SHP77 (cell line): Measurements from ENCODE around the gene ERFL.

Experiments used
- DNase-seq, 2 experiments: peaks; one replicate each; lab custom pipeline; 2025; lab: John Stamatoyannopoulos, UW

The ERFL gene

GRCh38 chr19:41897820-41898219, 30.4 kb downstream of the ERFL start:
- no peak for DNase-seq

DNA sequence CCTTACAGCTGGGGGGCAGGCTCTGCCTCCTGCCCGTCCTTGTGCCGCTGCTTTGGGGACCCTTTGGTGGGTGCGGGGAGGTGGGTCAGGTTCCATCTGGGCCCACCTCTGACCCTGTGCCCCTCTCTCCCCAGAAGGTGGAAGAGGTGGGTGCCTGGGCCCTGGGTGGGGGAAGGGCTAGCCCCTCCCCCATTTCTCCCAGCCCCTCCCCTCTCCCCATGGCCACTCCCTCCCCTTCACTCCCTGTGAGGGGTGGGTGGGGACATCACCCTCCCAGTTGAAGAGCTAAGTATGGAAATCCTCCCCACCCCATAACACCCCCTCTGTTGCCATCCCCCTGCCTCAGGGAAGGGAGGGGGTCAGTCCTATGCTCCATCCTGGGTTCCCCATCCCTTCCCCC, 31.1 kb downstream of the ERFL start:
- no peak for DNase-seq

DNA sequence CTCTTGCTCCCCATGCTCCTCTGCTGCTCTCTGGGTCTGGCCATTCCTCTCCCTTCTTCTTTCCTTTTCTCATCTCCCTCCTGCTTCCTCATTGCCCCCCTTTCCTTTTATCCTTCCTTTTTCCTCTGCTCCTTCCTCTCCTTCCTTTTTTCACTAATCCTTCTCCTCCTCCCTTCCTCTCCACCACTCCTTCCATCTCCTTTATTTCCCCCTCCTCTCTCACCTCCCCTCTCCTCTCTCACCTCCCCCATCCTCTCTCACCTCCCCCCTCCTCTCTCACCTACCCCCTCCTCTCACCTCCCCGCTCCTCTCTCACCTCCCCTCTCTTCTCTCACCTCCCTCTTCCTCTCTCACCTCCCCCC, 31.7 kb downstream of the ERFL start:
- DNase-seq, result no peak

- DNase-seq, result no peak
Measured at GRCh38 chr19:41895745-41896580, 32.3 kb downstream of the ERFL start.

GRCh38 chr19:41894350-41894749, 33.9 kb downstream of the ERFL start:
- no peak for DNase-seq

GRCh38 chr19:41893899-41894298, 34.4 kb downstream of the ERFL start:
- no peak for DNase-seq

DNA sequence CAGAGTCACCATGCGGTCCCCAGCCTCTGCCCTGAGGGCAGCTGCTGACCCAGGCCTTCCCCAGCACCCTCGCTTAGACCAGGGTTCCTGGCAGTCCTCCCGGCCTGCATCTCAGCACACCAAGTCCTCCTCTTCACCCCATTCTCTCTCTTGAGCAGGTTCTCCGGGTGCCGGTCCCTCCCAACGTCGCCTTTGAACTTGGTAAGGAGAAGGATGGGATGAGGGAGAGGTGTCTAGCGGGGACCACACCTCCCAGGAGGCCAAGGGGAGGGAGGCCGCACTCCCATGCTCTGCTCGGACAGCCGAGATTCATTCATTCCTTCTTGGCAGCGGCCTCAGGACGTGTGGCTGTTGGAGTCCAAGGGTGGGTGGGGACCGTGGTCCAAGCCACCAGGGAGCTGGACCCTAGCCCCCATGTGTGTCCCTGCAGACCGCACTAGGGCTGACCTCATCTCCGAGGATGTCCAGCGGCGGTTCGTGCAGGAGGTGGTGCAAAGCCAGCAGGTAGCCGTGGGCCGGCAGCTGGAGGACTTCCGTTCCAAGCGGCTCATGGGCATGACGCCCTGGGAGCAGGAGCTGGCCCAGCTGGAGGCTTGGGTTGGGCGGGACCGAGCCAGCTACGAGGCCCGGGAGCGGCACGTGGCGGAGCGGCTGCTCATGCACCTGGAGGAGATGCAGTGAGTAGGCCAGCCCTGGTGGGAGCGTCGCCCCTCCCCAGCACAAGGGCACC, 35.9 kb downstream of the ERFL start:
- no peak for DNase-seq

- DNase-seq, result no peak
Measured at GRCh38 chr19:41890936-41891335, 37.3 kb downstream of the ERFL start.

DNA sequence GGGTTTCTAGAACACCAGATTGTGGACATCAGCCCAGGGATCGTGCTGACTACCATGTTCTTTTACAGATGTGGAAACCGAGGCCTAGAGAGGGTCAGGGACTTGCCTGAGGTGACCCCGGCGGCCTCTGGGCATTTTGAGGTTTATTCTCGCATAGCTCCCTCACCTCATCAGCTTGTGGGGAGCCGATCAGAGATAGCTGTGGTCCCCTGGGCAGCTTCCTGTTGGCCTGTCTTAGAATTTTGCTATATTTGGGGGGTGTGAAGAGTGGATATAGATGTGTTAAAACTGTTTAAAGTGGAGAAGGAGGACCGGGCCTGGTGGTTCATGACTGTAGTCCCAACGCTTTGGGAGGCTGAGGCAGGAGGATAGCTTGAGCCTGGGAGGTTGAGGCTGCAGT, 38.4 kb downstream of the ERFL start:
- DNase-seq, result no peak

DNA sequence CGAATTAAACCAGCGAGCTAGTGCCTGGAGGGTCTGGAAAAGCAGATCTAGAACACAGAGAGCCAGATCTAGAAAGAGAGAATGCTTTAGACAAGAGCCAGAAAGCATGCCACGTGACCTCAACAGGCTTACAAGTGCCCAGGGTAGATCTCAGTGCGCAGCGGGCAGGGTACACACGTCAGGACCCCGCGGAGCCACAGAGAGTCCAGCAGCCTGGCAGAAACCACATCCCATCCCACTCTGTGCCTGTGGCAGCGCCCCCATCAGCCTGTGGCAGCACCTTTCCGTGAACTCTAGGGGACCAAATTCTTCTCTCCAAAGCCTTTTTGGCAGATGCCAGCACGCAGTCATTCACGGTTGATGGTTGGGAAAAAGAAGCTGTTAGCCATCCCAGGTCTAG, 39.3 kb downstream of the ERFL start:
- no peak for DNase-seq

DNA sequence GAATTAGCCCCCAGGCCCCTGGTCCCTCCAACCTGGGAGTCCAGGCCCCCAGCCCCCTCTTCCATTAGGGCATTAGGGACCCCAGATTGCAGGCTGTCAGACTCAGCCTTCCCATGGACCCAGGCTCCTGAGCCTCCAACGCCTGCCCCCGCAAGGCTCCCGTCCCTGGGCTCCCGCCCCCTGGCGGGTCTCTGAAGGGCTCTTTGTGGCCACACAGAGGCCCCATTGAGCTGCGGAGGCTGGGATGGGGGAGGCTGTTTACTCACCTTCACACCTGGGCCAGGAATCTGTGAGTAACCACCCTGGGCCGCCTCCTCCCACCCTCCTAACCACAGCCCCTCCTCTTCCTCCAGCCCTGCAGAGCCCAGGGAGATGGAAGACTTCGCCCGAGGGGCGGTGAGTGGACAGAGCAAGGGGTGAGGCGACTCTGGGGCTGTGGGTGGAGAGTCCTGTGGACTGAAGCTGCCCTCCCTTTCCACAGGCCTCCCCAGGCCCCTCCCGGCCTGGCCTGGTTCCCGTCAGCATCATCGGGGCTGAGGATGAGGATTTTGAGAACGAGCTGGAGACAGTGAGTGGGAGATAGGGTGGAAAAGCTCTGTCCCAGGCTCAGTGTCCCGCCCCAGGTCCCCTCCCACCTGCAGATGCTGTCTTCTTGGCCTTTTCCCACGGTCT, 40.4 kb downstream of the ERFL start:
- no peak for DNase-seq

DNA sequence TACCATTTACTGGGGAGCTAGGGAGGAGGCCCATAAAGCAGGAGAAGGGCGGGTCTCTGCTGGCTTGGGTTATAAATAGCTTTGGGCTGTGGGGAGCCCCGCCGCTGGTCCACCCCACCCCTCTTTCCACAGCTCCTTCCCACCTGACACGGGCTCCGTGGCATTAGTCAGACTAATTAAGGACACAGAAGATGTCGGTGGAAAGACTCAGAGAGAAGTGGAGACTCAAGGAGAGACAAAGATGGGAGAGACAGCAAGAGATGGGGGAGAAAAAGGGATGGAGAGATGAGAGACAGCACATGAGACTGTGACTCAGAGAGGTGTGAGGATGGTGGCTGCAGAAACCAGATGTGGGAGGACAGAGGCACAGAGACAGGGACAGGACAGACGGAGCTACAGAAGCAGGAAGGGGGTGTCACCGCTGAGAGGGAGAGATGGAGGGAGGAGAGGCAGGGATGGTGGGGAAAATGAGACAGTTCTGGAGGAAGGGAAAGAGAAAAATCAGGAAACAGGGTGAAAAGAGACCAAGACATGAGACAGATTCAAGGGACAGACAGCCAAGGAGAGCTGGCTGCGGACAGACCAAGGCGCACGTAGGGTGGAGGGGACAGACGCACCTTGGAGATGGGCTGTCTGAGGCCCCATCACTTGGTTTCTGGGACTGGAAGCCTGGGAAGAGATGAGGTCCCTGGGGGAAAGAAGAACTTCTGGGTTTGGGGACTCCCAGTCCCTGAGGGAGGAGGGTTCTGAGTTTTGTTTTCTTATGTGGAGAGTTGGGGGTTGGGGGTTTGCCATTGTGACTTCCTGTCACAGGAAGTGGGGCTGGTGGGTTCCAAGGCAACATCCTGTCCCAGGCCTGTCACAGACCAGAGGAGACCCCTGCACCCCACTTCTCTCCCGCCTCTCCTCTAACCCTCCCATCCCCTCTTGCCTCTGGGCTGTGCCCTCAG, 41.2 kb downstream of the ERFL start:
- no peak for DNase-seq

- peak; percentile 92 to 96 for DNase-seq
Measured at GRCh38 chr19:41883821-41884733, 44.2 kb downstream of the ERFL start.

GRCh38 chr19:41883463-41883820, 44.8 kb downstream of the ERFL start:
- no peak for DNase-seq

DNA sequence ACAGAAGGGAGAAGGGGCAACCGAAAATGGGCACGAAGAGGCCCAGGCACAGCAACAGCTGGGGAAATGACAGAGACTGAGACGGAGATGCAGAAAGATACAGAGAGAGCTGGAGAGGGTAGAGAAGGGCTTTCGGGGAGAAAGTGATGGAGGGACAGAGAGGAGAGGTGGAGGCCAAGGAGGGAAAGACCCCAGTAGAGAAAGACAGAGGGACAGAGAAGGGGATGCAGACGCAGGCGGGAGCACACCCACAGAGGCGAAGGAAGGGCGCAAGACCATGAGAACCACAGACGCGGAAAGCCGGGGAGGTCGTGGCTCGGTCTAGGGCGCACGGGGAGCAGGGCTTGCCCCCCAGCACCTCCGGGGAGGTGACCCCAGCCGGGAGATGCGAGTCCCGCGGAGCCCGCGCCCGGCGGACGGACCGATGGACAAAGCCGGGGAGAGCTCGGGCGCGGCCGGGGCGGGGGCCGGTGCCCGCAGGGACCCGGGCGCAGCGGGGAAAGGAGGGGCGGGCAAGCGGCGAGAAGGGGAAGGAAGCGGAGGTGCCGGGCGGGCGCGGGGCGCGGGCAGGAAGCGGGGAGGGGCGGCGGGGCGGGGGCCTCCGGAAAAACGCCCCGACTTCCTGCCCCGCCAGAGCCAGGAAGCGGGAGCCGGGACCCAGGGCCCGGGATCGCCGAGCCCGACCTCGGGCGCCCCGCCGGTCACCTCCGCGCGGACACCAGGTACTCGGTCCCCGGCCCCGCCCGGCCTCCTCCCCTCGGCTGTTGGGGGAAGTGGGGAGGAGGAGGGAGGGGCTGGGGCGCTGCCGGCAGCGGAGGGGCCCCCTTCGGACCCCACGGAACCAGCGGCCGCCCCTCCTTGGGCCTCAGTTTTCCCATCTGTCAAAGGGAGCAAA, 45.4 kb downstream of the ERFL start, which contains the start of gene ARHGEF1:
ARHGEF1 (plus strand) TSS at position 617 of the 895 bp plus-strand sequence. CDS start 4,899 bp downstream, outside the sequence.
- DNase-seq, result peak in 1 of 2 experiments; percentile 22

GRCh38 chr19:41880329-41880708, 47.9 kb downstream of the ERFL start:
- no peak for DNase-seq

DNA sequence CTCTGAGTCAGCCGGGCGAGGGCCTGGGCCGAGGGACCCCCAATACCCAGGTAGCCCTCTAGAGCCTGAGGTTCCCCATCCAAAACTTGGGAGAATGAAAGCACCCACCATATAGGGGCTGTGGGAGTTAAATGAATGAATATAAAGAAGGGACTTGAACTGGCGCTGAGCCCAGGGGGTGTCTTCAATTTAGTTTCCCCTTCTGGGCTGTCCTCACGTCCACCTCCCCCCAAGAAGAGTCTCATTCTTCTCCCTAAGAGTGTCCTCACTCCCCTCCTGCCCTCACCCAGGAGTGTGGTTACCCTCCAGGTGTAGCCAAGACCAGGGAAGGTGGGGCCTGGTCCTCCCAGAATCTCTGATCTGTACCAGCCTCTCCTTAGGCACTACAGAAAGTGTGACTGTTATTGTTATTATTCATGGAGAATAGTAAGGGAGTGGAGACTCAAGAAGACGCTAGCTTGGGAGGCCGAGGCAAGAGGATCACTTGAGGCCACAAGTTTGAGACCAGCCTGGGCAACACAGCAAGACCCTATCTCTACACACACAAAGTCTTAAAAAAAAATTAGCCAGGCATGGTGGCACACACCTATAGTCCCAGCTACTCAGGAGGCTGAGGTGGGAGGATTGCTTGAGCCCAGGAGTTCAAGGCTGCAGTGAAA, 48.5 kb downstream of the ERFL start:
- no peak for DNase-seq

GRCh38 chr19:41879080-41879479, 49.2 kb downstream of the ERFL start:
- no peak for DNase-seq
